Vagina (tissue), 2 donors: ENCODE results near the gene OLFM1.
A peak's percentile ranks its signal among the peaks of the same experiment; 100 is the strongest.

Experiments
- POLR2AphosphoS5 ChIP-seq, 2 donors: sonication (generic); formaldehyde crosslinking; IDR thresholded peaks; one replicate each; pipeline ENCODE4 v1.9.0; 2017; ENCODE audit warnings: antibody characterized with exemption in 2 of 2, mild to moderate bottlenecking in 2 of 2, low read depth in 1 of 2; ENCODE audit not compliant: insufficient read depth in 1 of 2
- TF ChIP-seq, protein P1 (sequence below), 3 experiments: fragments of 450-650 bp in 2 of 3; fragments of 200-600 bp in 1 of 3; sonication (generic) in 1 of 3; IDR thresholded peaks; one replicate each; pipeline ENCODE4 v1.5.1; 2017 to 2019; ENCODE audit warnings: antibody characterized with exemption in 3 of 3, mild to moderate bottlenecking in 2 of 3, moderate library complexity in 2 of 3

DNA sequence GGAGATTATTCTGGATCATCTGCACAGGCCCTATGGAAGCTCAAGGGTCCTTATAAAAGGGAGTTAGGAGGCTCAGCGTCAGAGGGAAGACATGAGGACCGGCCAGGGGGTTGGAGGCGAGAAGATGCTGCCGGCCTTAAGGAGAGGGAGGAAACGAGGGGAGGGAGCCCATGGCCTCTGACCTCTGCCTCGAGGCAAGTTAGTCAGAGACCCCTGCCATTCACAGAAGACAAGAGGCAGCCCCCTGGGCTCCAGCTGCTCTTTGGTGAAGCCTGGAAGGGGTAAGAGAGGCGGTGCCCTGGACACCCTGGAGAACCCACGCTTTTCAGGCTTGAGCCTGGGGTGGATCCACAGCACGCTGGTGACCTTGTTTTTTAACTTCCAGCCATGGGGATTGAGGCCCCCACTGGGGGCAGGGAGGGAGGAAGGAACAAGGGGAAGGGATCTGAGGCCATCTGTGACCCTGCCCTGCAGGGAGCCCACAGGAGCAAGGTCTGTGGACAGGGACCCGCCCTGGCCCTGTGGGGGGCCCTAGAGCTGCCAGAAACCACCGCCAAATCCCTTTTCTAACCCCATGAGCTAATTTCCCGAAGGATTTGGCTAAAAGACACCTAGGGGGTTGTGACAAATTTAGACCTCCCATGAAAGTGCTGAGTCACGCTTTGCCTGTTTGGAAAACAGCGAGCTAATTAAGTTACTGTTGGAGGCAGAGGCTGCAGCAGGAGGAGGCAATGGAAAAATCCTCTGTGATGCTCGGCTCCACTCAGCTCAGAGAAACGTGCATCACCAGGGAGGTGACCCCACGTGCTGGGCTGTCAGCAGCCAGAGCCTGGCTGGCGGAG is 49.7 kb downstream of the OLFM1 start:
- TF ChIP-seq, protein P1, sequence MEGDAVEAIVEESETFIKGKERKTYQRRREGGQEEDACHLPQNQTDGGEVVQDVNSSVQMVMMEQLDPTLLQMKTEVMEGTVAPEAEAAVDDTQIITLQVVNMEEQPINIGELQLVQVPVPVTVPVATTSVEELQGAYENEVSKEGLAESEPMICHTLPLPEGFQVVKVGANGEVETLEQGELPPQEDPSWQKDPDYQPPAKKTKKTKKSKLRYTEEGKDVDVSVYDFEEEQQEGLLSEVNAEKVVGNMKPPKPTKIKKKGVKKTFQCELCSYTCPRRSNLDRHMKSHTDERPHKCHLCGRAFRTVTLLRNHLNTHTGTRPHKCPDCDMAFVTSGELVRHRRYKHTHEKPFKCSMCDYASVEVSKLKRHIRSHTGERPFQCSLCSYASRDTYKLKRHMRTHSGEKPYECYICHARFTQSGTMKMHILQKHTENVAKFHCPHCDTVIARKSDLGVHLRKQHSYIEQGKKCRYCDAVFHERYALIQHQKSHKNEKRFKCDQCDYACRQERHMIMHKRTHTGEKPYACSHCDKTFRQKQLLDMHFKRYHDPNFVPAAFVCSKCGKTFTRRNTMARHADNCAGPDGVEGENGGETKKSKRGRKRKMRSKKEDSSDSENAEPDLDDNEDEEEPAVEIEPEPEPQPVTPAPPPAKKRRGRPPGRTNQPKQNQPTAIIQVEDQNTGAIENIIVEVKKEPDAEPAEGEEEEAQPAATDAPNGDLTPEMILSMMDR (IDR thresholded peaks at IDR 0.05) = no peak
- TF ChIP-seq POLR2AphosphoS5 (IDR thresholded peaks at IDR 0.05; ENCODE audit: insufficient read depth in 1 of 2, low read depth in 1 of 2) = peak; percentile 17 to 32
